Measurements from ENCODE around the gene SSNA1.
"Not testable (repeated sequence)": the region's sequence is repeated elsewhere in the genome, so short reads cannot be mapped to it uniquely, and the experiment has no call there.

Gene SSNA1

GRCh38 chr9:137234055-137234697 is 45.7 kb downstream of the SSNA1 start:
- DNase-seq = no peak

GRCh38 chr9:137234758-137235423 is 46.4 kb downstream of the SSNA1 start:
- no peak for DNase-seq

GRCh38 chr9:137235424-137236237 is 47.2 kb downstream of the SSNA1 start:
- DNase-seq = no peak

- peak; percentile 52 for DNase-seq
Observed at GRCh38 chr9:137236238-137236935, 47.9 kb downstream of the SSNA1 start.

- DNase-seq = no peak
Observed at GRCh38 chr9:137236936-137237421, 48.5 kb downstream of the SSNA1 start.

GRCh38 chr9:137237759-137238726 is 49.6 kb downstream of the SSNA1 start:
- no peak for DNase-seq

GRCh38 chr9:137239541-137240200 is 51.2 kb downstream of the SSNA1 start:
- DNase-seq = not testable (repeated sequence)

Data from NCI-H1436 treated with DMSO at 0.1 percent for 48 hours (cell line).